G401.6 (cell line): ENCODE data around the gene RCVRN.

Experiments
- FAIRE-seq: peaks from 2 replicates; lab custom pipeline; 2012; peaks lifted over from hg19 to GRCh38; lab: Jason Lieb, UNC

Gene RCVRN

GRCh38 chr17:9905078-9905415 is at the start of gene RCVRN:
RCVRN (minus strand) TSS chr17:9905271; CDS start chr17:9905180, 91 bp downstream.
- FAIRE-seq: no peak

- FAIRE-seq: no peak
These were observed 48.4 kb upstream of the RCVRN start for GRCh38 chr17:9953492-9953891.

GRCh38 chr17:9951803-9952202 is 46.7 kb upstream of the RCVRN start:
- no peak for FAIRE-seq

- no peak for FAIRE-seq
These were observed 43.9 kb upstream of the RCVRN start for GRCh38 chr17:9948928-9949327.

GRCh38 chr17:9944704-9945103 is 39.6 kb upstream of the RCVRN start:
- no peak for FAIRE-seq

GRCh38 chr17:9943343-9943742 is 38.3 kb upstream of the RCVRN start:
- FAIRE-seq: no peak

- no peak for FAIRE-seq
These were observed 37.8 kb upstream of the RCVRN start for GRCh38 chr17:9942885-9943284.

GRCh38 chr17:9941305-9941704 is 36.2 kb upstream of the RCVRN start:
- no peak for FAIRE-seq

- FAIRE-seq: no peak
These were observed 35.8 kb upstream of the RCVRN start for GRCh38 chr17:9940841-9941240.

- FAIRE-seq: no peak
These were observed 33.7 kb upstream of the RCVRN start for GRCh38 chr17:9938764-9939163.

- no peak for FAIRE-seq
These were observed 32.8 kb upstream of the RCVRN start for GRCh38 chr17:9937901-9938300.

- FAIRE-seq: no peak
These were observed 32.2 kb upstream of the RCVRN start for GRCh38 chr17:9937241-9937761.

- FAIRE-seq: no peak
These were observed 31.0 kb upstream of the RCVRN start for GRCh38 chr17:9936095-9936494.

- no peak for FAIRE-seq
These were observed 30.3 kb upstream of the RCVRN start for GRCh38 chr17:9935408-9935807.

- no peak for FAIRE-seq
These were observed 29.3 kb upstream of the RCVRN start for GRCh38 chr17:9934331-9934730.

GRCh38 chr17:9932491-9932890 is 27.4 kb upstream of the RCVRN start:
- no peak for FAIRE-seq

- no peak for FAIRE-seq
These were observed 26.2 kb upstream of the RCVRN start for GRCh38 chr17:9931144-9931741.

GRCh38 chr17:9929871-9930270 is 24.8 kb upstream of the RCVRN start:
- no peak for FAIRE-seq

- no peak for FAIRE-seq
These were observed 23.7 kb upstream of the RCVRN start for GRCh38 chr17:9928601-9929333.

- FAIRE-seq: no peak
These were observed 21.2 kb upstream of the RCVRN start for GRCh38 chr17:9926150-9926804.

- FAIRE-seq: no peak
These were observed 20.4 kb upstream of the RCVRN start for GRCh38 chr17:9925457-9925856.

GRCh38 chr17:9924735-9925191 is 19.7 kb upstream of the RCVRN start:
- FAIRE-seq: no peak
